ENCODE data around the gene SPATA13. TPM values are rescaled to one million over a fixed set of nuclear protein-coding genes. Genes with fewer than 3 reads are reported as not detected.

SPATA13 gene
- total RNA-seq, 1 experiment from 2014 or later: 21.4 TPM

- H3K9me2 ChIP-seq (ENCODE audit: insufficient read depth): no peaks in the 10 kb centered on the region
- RAD21 ChIA-PET (ENCODE audit: low non-redundant PET in 1 of 2, low total read pairs in 2 of 2, uncharacterized antibody in 2 of 2, unreplicated experiment in 2 of 2): no interaction called here
- ATAC-seq: no peak
- CTCF ChIA-PET: interaction anchor here (1.0 kb wide), 1 partner anchor 144 kb away, joined by 5 read pairs; no protein-coding TSS in a partner anchor
- no peaks in the 10 kb centered on the region for H3K4me1 ChIP-seq (ENCODE audit: control insufficient read depth in 1 of 2, insufficient read depth in 2 of 2, low read length in 2 of 2)
- H3K9me3 ChIP-seq (ENCODE audit: control insufficient read depth in 1 of 2, insufficient read depth in 1 of 2, low read depth in 1 of 2, low read length in 2 of 2): no peaks in the 10 kb centered on the region
- no peaks in the 10 kb centered on the region; the same call in 1 of the 2 replicates for H4K20me1 ChIP-seq (ENCODE audit: insufficient read depth)
- no peaks in the 10 kb centered on the region for H3K36me3 ChIP-seq (ENCODE audit: control insufficient read depth in 1 of 2, insufficient read depth in 2 of 2, low read length in 2 of 2)
- POLR2A ChIA-PET: no interaction called here
- H3K4me3 ChIP-seq (replicated peaks in 1 of 2; ENCODE audit: low read depth in 1 of 2, low read length in 2 of 2): no peak overlapping the region
- BruUV-seq (replicated peaks): no TSS peak
- no peak overlapping the region for H3K27ac ChIP-seq (ENCODE audit: low read depth, low read length)
- intact Hi-C loops (cut with micrococcal nuclease): no loop called here
- no peak for DNase-seq (ENCODE audit: low read depth, low spot score)
- peaks cover 76% of the 10 kb centered on the region for H3K79me2 ChIP-seq (ENCODE audit: insufficient read depth, low read length)
- TF ChIP-seq TCF7L2 (IDR thresholded peaks at IDR 0.05; ENCODE audit: borderline replicate concordance, extremely low read depth, insufficient read depth, insufficient read length) (no peak), ZNF274 (IDR thresholded peaks at IDR 0.05; ENCODE audit: low read depth, low read length) (no peak), YY1 (IDR thresholded peaks at IDR 0.05; ENCODE audit: extremely low read depth, insufficient replicate concordance, low read depth, low read length) (no peak), SP1 (IDR thresholded peaks at IDR 0.05; ENCODE audit: low read depth) (no peak), SRF (IDR thresholded peaks at IDR 0.05; ENCODE audit: low read depth) (no peak), CTCF (IDR thresholded peaks at IDR 0.05 in 2 of 3, conservative IDR thresholded peaks at IDR 0.05 in 1 of 3; ENCODE audit: borderline replicate concordance in 1 of 3, insufficient read depth in 1 of 3, low read depth in 2 of 3, low read length in 2 of 3) (no peak), EGR1 (IDR thresholded peaks at IDR 0.05; ENCODE audit: low read depth) (no peak), POLR2AphosphoS5 (IDR thresholded peaks at IDR 0.05; ENCODE audit: low read depth, low read length) (no peak), CEBPB (IDR thresholded peaks at IDR 0.05; ENCODE audit: low read depth) (no peak), ELF1 (IDR thresholded peaks at IDR 0.05; ENCODE audit: borderline replicate concordance, low read depth) (no peak), RAD21 (IDR thresholded peaks at IDR 0.05; ENCODE audit: low read depth) (no peak), EZH2 (IDR thresholded peaks at IDR 0.05) (no peak), JUND (IDR thresholded peaks at IDR 0.05) (no peak)
- H3K4me2 ChIP-seq (ENCODE audit: low read length): no peak overlapping the region
- H3K9ac ChIP-seq (ENCODE audit: low read length): no peak overlapping the region
- no peaks in the 10 kb centered on the region for H3K27me3 ChIP-seq (ENCODE audit: insufficient read depth, low read length)
- H2AFZ ChIP-seq (ENCODE audit: low read depth, low read length, poor library complexity, severe bottlenecking): no peak overlapping the region
These were observed 36.2 kb downstream of the SPATA13 start for GRCh38 chr13:24196593-24197197.

Measured in HCT116 (cell line).